Ectodermal cell (in vitro differentiated cells): Measurements from ENCODE around the gene TIMM22.
"Not testable (repeated sequence)": the region's sequence is repeated elsewhere in the genome, so short reads cannot be mapped to it uniquely, and the experiment has no call there.

Experiments used
- H3K27ac ChIP-seq: 2 replicates; pipeline ENCODE4 v1.7.0; 2013; ENCODE audit warnings: mild to moderate bottlenecking, low read depth, low read length; ENCODE audit not compliant: insufficient read depth, poor library complexity, severe bottlenecking
- H3K27me3 ChIP-seq: 2 replicates; pipeline ENCODE4 v1.7.0; 2013; ENCODE audit warnings: mild to moderate bottlenecking, low read length; ENCODE audit not compliant: insufficient read depth, control insufficient read depth, poor library complexity, severe bottlenecking
- H3K36me3 ChIP-seq: one replicate; pipeline ENCODE4 v1.7.0; 2013; ENCODE audit warnings: low read length; ENCODE audit not compliant: control insufficient read depth, insufficient read depth
- H3K4me1 ChIP-seq: one replicate; pipeline ENCODE4 v1.7.0; 2013; ENCODE audit warnings: low read length; ENCODE audit not compliant: control insufficient read depth, insufficient read depth
- H3K4me3 ChIP-seq: 2 replicates; pipeline ENCODE4 v1.7.0; 2013; ENCODE audit warnings: low read depth, low read length, control low read depth; ENCODE audit not compliant: insufficient read depth
- H3K9me3 ChIP-seq: 2 replicates; pipeline ENCODE4 v1.7.0; 2013; ENCODE audit warnings: mild to moderate bottlenecking, low read length, moderate library complexity; ENCODE audit not compliant: control insufficient read depth
- WGBS, 2 experiments: methylation state at CpG; one replicate each; pipeline ENCODE4 v1.1.7; 2013; ENCODE audit warnings: missing lambda C conversion rate in 2 of 2; 5-methylcytosine and 5-hydroxymethylcytosine counted together

The TIMM22 gene

DNA sequence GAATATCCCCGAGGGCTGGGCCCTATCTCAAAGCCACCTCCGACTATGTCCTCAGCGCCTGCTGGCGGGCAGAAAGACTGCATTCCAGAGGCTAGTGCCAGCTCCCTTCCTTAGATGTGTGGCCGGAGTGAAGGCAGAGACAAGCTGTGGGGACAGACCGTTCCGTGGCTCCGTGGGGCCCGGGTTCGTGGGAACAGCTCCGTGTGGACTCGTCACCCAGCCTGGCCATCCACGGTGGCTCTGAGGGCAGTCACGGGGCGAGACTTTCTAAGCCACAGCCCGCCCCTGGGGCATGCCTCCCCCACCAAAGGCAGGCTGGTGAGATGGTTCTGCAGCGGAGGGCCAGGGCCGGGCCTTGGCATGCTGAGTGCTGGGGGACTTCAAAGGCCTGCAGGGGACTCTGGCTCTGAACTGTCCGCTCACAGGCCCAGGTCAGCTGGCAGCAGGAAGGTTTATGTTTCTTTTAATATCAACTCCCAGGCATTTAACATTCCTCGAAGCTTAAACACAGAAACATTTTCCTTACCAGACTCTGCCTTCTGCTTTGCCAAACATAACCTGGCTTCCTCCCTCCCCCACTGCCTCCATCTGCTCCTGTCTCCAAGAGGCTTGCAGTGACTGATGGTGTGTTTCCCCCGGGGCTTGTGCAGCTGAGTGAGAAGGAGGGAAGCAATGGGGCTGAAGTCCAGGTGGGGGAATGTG is 50.4 kb downstream of the TIMM22 start:
- no peaks in the 10 kb centered on the region for H3K27me3 ChIP-seq
- H3K9me3 ChIP-seq = no peaks in the 10 kb centered on the region
- no peak overlapping the region for H3K4me3 ChIP-seq
- 89 to 91% methylated on average over 21 of the region's 21 CpGs for WGBS, 2 experiments
- H3K4me1 ChIP-seq = peaks cover 7% of the 10 kb centered on the region
- H3K36me3 ChIP-seq = no peaks in the 10 kb centered on the region
- no peak overlapping the region for H3K27ac ChIP-seq

DNA sequence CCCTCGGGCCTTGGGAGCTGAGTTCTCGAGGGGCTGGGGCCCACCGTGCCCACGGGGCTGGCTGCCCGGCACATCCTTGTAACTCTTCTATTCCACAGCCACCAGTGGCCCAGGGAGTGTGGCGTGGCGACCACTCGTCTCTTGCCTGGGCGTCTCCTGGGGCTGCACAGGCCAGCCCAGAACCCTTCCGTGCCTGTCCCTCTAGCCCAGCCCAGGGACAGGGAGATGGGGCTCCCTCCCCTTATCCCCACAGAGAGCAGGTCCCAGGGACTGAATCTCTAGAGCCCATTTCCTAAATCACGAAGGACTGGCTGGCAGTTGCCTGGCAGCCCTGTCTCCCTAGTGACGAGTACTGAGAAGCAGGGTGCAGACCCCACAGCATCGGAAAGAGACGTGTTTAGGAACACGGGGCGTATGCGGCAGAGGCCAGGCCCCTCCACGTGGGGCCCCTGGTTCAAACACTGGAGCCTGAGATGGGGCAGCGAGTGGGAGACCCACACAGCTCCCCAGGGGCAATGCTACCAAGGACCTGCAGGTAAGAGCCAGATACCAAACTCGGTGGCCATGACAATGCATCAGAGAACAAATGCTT is 51.0 kb downstream of the TIMM22 start:
- Histone ChIP-seq H3K27me3 (no peaks in the 10 kb centered on the region), H3K4me1 (peaks cover 7% of the 10 kb centered on the region), H3K4me3 (no peak overlapping the region), H3K36me3 (no peaks in the 10 kb centered on the region), H3K27ac (no peak overlapping the region), H3K9me3 (no peaks in the 10 kb centered on the region)
- WGBS, 2 experiments = 91 to 92% methylated on average over 20 of the region's 20 CpGs

DNA sequence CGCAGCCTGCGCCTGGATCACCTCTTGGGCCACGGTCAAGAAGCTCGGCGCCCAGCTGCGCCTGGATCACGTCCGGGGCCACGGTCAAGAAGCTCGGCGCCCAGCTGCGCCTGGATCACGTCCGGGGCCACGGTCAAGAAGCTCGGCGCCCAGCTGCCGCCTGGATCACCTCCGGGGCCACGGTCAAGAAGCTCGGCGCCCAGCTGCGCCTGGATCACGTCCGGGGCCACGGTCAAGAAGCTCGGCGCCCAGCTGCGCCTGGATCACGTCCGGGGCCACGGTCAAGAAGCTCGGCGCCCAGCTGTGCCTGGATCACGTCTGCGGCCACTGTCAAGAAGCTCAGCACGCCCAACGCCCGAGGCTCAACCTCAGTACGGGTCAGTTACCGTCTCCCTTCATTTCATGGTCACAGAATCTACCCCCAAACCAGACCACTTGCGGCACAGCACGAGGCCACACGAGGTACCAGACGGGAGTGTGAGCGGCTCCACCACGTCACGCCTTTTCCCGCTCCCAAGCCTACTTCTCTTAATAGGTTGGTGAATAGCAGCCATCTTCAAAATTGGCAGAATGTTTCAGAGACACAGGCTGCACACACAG is 51.7 kb downstream of the TIMM22 start:
- H3K4me1 ChIP-seq, H3K4me3 ChIP-seq, H3K27me3 ChIP-seq, H3K36me3 ChIP-seq, H3K9me3 ChIP-seq, H3K27ac ChIP-seq: not testable (repeated sequence)
- WGBS, 2 experiments = 96 to 97% methylated on average over 49 of the region's 49 CpGs

DNA sequence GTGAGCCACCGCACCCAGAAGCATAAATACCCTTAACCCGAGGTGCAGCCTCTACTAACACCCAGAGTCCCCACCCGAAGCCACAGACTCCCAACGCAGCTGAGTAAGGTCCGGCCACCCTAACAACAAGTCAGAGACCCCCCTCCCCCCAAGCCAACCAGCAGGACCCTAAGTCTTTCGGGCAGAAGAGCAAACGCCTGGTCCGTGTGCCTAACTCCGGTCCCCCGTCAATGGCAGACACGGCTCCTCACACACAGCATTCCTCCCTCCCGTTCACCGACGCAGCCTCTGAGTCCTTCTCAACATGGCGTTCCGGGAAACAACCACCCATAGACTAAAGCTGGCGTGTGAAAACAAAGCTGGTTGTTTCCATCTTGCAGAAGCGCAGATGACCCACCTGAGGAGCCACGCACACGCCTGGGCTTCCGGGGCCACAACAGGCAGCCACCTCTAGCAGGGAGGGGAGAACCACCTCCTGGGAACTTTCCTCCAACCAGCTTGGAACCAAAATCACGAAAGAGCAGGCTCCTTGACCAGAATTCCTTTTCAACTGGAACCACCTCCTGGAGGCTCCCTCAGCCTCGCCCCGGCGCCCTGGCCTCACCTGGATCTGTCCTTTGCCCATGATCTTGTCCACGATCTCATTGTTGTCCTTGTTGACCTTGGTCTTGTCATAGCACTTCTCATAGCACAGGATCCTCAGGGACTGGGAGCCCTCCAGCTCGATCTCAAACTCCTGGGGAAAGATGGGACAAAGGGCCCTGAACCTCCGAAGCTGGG is 52.7 kb downstream of the TIMM22 start:
- Histone ChIP-seq H3K27me3 (no peaks in the 10 kb centered on the region), H3K9me3 (no peaks in the 10 kb centered on the region), H3K27ac (no peak overlapping the region), H3K4me1 (no peaks in the 10 kb centered on the region), H3K4me3 (no peak overlapping the region), H3K36me3 (peaks cover 6% of the 10 kb centered on the region)
- WGBS, 2 experiments = 93 to 94% methylated on average over 28 of the region's 28 CpGs

DNA sequence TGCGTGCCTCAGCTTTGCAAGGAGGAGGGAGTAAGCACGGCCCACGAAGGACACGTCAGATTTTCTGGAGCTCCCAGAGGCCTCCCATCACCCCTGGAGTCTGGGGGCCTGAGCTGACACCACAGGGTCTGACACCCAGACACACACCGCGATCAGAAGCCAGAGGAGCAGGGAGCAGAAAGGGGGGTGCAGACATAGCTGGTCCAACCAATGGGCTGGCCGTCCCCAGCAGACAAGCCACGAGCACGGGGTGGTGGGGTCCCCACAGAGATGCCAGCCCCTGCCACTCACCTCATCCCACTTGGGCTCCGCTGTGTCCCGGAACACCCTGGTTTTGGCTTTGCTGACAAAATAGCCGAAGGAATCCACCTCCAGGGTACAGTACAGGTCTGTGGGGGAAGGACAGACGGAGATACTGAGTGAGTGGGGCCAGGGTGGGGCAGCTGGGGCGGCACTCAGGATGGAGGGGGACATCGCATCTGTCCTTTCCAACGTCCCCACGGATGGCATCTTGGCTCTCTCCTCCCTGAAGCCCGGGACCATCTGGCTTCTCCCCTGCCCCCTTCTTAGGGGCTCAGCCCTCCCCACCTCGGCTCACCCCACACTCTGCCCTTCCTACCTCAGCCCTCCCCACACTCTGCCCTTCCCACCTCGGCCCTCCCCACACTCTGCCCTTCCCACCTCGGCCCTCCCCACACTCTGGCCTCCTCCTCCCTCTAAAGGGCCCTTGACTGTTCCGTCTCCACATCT is 53.5 kb downstream of the TIMM22 start:
- 93 to 94% methylated on average over 22 of the region's 22 CpGs for WGBS, 2 experiments
- no peak overlapping the region for H3K27ac ChIP-seq
- no peaks in the 10 kb centered on the region for H3K4me1 ChIP-seq
- H3K4me3 ChIP-seq = no peak overlapping the region
- H3K36me3 ChIP-seq = peaks cover 6% of the 10 kb centered on the region
- H3K27me3 ChIP-seq = no peaks in the 10 kb centered on the region
- H3K9me3 ChIP-seq = no peaks in the 10 kb centered on the region

DNA sequence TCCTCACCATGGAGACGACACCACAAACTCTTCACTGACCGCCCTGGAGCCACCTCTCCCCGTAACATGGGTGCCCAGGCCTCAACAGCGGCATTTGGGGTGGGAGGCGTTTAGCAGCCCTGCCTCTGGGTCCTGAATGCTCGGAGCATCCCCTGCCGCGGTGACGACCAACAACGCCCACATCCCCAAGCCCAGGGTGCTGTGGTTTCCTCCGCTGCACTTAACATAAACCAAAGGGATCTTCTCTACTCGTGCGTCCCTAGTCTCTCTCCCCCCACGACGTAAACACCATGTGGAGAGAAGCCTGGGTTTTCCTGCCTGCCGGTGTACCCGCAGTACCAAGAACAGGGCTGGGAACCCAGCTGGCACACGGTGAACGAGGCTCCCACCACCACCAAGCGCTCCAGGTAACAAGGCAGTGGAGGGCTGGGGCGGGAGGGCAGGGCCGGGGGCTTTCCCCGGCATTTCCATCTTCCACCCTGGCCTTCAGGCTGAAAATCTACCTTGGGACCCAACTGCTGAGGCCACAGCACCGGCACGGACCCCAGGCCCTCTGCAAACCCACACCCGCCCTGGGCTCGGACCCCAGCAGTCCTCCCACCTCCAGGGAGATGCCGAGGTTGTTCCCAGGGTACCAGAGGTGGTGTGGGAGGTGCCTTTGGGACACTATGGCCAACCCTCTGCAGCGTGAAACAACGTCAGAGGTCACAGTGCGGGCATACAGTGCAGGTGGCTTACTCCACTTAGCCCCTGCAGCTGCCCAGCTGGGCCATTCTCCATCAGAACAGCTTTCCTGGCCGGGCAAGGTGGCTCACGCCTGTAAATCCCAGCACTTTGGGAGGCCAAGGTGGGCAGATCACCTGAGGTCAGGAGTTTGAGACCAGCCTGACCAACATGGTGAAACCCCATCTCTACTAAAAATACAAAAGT is 54.3 kb downstream of the TIMM22 start:
- 93 to 94% methylated on average over 33 of the region's 33 CpGs for WGBS, 2 experiments
- no peaks in the 10 kb centered on the region for H3K9me3 ChIP-seq
- no peak overlapping the region for H3K4me3 ChIP-seq
- no peaks in the 10 kb centered on the region for H3K27me3 ChIP-seq
- no peak overlapping the region for H3K27ac ChIP-seq
- H3K4me1 ChIP-seq = no peaks in the 10 kb centered on the region
- H3K36me3 ChIP-seq = peaks cover 6% of the 10 kb centered on the region
